PC-3 (cell line): ENCODE measurements around the gene CISD1.

Experiments
- CTCF ChIP-seq: fragments of 300-600 bp; sonication (generic); conservative IDR thresholded peaks from 2 replicates; pipeline ENCODE4 v1.5.1; 2017; ENCODE audit warnings: antibody characterized with exemption, low read depth, mild to moderate bottlenecking, low read length
- EZH2 ChIP-seq: fragments of 300-600 bp; sonication (generic); IDR thresholded peaks from one replicate; pipeline ENCODE4 v1.6.1; 2017; ENCODE audit warnings: antibody characterized with exemption, mild to moderate bottlenecking, low read length; ENCODE audit not compliant: unreplicated experiment
- EZH2phosphoT487 ChIP-seq: fragments of 300-600 bp; sonication (generic); IDR thresholded peaks from 2 replicates; pipeline ENCODE4 v1.6.1; 2018; ENCODE audit warnings: mild to moderate bottlenecking, antibody characterized with exemption, low read length, borderline replicate concordance

- TF ChIP-seq CTCF (no peak), EZH2 (no peak), EZH2phosphoT487 (no peak)
Observed at GRCh38 chr10:58243269-58243668, 25.7 kb upstream of the CISD1 start.
